Activated naive CD4-positive, alpha-beta T cell treated with anti-CD3 and anti-CD28 coated beads, Interleukin-2, amount 50 U/mL, for 24 hours (primary cell): ENCODE results near the gene VWF.

Experiments
- H3K27ac Mint-ChIP-seq: one replicate; pipeline ENCODE4 v1.8.0; 2021; ENCODE audit warnings: mild to moderate bottlenecking, mixed read lengths
- H3K27me3 Mint-ChIP-seq: one replicate; pipeline ENCODE4 v1.8.0; 2021; ENCODE audit warnings: mixed read lengths
- H3K36me3 Mint-ChIP-seq: one replicate; pipeline ENCODE4 v1.8.0; 2021; ENCODE audit warnings: mixed read lengths
- H3K4me1 Mint-ChIP-seq: one replicate; pipeline ENCODE4 v1.8.0; 2021; ENCODE audit warnings: mixed read lengths
- H3K4me3 Mint-ChIP-seq: one replicate; pipeline ENCODE4 v1.8.0; 2021; ENCODE audit warnings: mild to moderate bottlenecking, mixed read lengths
- H3K9me3 Mint-ChIP-seq: one replicate; pipeline ENCODE4 v1.8.0; 2021; ENCODE audit warnings: mixed read lengths

The VWF gene

GRCh38 chr12:6047249-6048237 lies 76.9 kb downstream of the VWF start:
- Mint-ChIP-seq H3K27me3 (no peaks in the 10 kb centered on the region), H3K4me1 (no peaks in the 10 kb centered on the region), H3K4me3 (no peak overlapping the region), H3K27ac (no peak overlapping the region), H3K36me3 (no peaks in the 10 kb centered on the region), H3K9me3 (no peaks in the 10 kb centered on the region)

DNA sequence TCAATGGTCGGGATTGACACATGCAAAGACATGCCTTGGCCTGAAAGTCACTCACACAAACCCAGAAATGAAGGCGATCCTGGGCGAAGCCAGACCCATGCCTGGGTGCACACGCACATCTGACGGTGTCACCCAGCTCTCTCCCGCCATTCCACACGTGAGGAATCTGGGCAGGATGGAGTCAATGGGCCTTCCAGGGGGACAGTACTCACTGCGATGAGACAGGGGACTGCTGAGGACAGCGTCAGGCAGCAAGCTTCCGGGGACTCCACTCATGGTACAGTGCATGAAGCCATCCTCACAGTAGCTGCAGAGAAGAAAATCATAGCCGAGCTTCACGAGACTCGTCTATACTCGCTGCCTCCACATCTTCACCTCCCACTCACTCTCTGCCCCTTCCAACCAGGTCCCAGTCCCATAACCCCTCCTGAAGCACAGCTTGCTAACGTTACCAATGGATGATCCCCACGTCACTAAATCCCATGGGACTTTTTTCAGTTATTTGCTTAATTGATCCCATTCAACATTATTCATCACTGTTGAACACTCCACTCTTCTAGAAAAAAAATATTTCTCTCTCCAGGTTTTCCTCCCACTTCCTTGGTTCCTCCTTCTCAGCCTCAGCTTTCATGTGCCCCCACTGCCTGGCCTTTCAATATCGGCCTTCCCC lies 77.8 kb downstream of the VWF start:
- Mint-ChIP-seq H3K9me3 (no peaks in the 10 kb centered on the region), H3K27ac (no peak overlapping the region), H3K4me1 (no peaks in the 10 kb centered on the region), H3K27me3 (no peaks in the 10 kb centered on the region), H3K4me3 (no peak overlapping the region), H3K36me3 (no peaks in the 10 kb centered on the region)

- H3K9me3 Mint-ChIP-seq = no peaks in the 10 kb centered on the region
- H3K36me3 Mint-ChIP-seq = no peaks in the 10 kb centered on the region
- H3K4me3 Mint-ChIP-seq = no peak overlapping the region
Observed at GRCh38 chr12:6045438-6045837, 79.0 kb downstream of the VWF start.

DNA sequence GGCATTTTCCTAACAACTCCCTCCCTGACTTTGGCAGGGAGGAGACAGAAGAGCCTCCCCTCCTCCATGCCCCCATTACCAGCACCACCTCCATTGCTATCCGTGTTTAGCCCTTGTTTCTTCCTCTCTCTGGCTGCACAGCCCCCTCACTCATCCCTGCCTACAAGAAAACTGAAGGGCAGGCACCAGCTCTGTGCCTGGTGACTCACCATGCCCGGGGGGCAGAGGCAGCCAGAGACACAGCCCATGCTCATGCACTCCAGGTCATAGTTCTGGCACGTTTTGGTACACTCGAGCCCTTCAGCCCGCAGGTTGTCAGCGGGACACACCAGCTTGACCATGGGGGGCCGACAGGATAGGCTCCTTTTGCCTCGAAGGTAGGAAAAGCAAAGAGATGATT lies 80.4 kb downstream of the VWF start:
- Mint-ChIP-seq H3K9me3 (no peaks in the 10 kb centered on the region), H3K4me1 (no peaks in the 10 kb centered on the region), H3K27ac (no peak overlapping the region), H3K36me3 (no peaks in the 10 kb centered on the region), H3K4me3 (no peak overlapping the region), H3K27me3 (no peaks in the 10 kb centered on the region)

More at GRCh38 chr12:6045438-6045837, 79.0 kb downstream of the VWF start:
- Mint-ChIP-seq H3K4me1 (no peaks in the 10 kb centered on the region), H3K27me3 (no peaks in the 10 kb centered on the region), H3K27ac (no peak overlapping the region)

GRCh38 chr12:6042446-6042845 lies 82.0 kb downstream of the VWF start:
- Mint-ChIP-seq H3K36me3 (no peaks in the 10 kb centered on the region), H3K4me1 (no peaks in the 10 kb centered on the region), H3K4me3 (no peak overlapping the region), H3K9me3 (no peaks in the 10 kb centered on the region), H3K27me3 (no peaks in the 10 kb centered on the region), H3K27ac (no peak overlapping the region)

GRCh38 chr12:6041891-6042290 lies 82.6 kb downstream of the VWF start:
- Mint-ChIP-seq H3K27me3 (no peaks in the 10 kb centered on the region), H3K9me3 (no peaks in the 10 kb centered on the region), H3K27ac (no peak overlapping the region), H3K36me3 (no peaks in the 10 kb centered on the region), H3K4me3 (no peak overlapping the region), H3K4me1 (no peaks in the 10 kb centered on the region)

DNA sequence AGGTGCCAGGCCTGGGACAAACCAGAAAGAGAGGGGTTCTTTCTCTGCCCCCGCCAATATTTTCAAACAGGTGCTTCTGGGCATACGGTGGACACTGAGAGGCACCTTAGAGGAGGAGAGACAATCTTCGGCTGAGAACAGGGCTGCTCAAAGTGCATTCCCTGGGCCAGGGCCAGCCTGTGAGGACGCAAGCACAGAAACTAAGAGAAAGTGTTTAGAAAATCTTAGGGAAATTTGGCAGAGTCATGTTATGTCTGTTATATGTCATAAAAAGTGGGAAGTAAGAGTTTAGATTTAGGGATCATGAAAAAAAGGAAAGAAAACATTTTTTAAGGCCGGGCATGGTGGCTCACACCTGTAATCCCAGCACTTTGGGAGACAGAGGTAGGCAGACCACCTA lies 83.7 kb downstream of the VWF start:
- Mint-ChIP-seq H3K4me3 (no peak overlapping the region), H3K27ac (no peak overlapping the region), H3K36me3 (no peaks in the 10 kb centered on the region), H3K9me3 (no peaks in the 10 kb centered on the region), H3K4me1 (no peaks in the 10 kb centered on the region), H3K27me3 (no peaks in the 10 kb centered on the region)

GRCh38 chr12:6039894-6040601 lies 84.4 kb downstream of the VWF start:
- no peaks in the 10 kb centered on the region for H3K9me3 Mint-ChIP-seq
- H3K27me3 Mint-ChIP-seq = no peaks in the 10 kb centered on the region

DNA sequence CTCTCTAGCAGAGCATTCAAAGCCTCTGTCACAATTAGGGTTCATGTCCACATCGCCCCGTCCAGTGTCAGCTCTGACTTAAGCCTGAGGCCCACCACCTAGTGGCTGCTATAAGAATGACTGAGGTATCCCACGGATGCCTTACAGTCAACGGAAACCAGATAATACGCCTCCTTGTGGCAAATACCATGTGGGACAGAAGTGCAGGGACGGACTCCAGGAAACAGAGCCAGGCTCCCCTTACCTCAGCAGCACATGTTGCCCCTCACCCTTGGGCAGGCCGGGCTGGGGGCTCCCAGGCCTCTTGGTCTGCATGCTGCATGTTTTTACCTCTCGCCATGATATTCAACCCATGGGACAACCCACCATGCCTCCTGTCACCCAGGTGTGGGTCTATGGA lies 86.3 kb downstream of the VWF start:
- H3K27me3 Mint-ChIP-seq = no peaks in the 10 kb centered on the region
- no peaks in the 10 kb centered on the region for H3K9me3 Mint-ChIP-seq
- no peaks in the 10 kb centered on the region for H3K4me1 Mint-ChIP-seq
- no peak overlapping the region for H3K27ac Mint-ChIP-seq
- H3K4me3 Mint-ChIP-seq = no peak overlapping the region
- H3K36me3 Mint-ChIP-seq = no peaks in the 10 kb centered on the region

More at GRCh38 chr12:6039894-6040601, 84.4 kb downstream of the VWF start:
- Mint-ChIP-seq H3K36me3 (no peaks in the 10 kb centered on the region), H3K4me3 (no peak overlapping the region), H3K27ac (no peak overlapping the region), H3K4me1 (no peaks in the 10 kb centered on the region)

- Mint-ChIP-seq H3K4me3 (no peak overlapping the region), H3K27ac (no peak overlapping the region), H3K9me3 (no peaks in the 10 kb centered on the region), H3K36me3 (no peaks in the 10 kb centered on the region), H3K4me1 (no peaks in the 10 kb centered on the region), H3K27me3 (no peaks in the 10 kb centered on the region)
Observed at GRCh38 chr12:6037459-6037858, 87.0 kb downstream of the VWF start.

- H3K4me1 Mint-ChIP-seq = no peaks in the 10 kb centered on the region
- H3K4me3 Mint-ChIP-seq = no peak overlapping the region
- no peaks in the 10 kb centered on the region for H3K36me3 Mint-ChIP-seq
- H3K9me3 Mint-ChIP-seq = no peaks in the 10 kb centered on the region
- no peaks in the 10 kb centered on the region for H3K27me3 Mint-ChIP-seq
- H3K27ac Mint-ChIP-seq = no peak overlapping the region
Observed at GRCh38 chr12:6036509-6036908, 88.0 kb downstream of the VWF start.

DNA sequence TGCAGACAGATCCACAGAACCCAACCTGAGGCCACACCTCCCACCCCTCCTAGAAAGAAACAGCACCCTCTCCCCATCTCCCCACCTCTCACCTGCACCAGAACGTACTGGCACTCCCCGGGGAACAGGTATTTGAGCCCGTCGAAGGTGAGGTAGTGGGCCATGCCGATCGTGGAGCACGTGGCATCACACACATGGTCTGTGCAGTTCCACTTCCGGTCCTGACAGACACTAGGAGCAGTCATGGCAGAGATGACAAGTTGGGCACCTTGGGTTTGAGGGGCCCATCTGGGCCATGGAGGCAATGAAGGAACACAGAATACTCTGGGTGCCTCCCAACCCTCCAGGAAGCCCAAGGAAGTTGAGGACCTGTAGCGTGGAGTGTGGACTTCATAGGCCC lies 89.9 kb downstream of the VWF start:
- Mint-ChIP-seq H3K4me1 (no peaks in the 10 kb centered on the region), H3K27me3 (no peaks in the 10 kb centered on the region), H3K36me3 (no peaks in the 10 kb centered on the region), H3K9me3 (no peaks in the 10 kb centered on the region), H3K4me3 (no peak overlapping the region), H3K27ac (no peak overlapping the region)

GRCh38 chr12:6033546-6033945 lies 90.9 kb downstream of the VWF start:
- H3K27ac Mint-ChIP-seq = no peak overlapping the region
- no peaks in the 10 kb centered on the region for H3K9me3 Mint-ChIP-seq
- H3K4me3 Mint-ChIP-seq = no peak overlapping the region
- H3K27me3 Mint-ChIP-seq = no peaks in the 10 kb centered on the region
- H3K36me3 Mint-ChIP-seq = no peaks in the 10 kb centered on the region
- no peaks in the 10 kb centered on the region for H3K4me1 Mint-ChIP-seq

- Mint-ChIP-seq H3K4me1 (no peaks in the 10 kb centered on the region), H3K36me3 (no peaks in the 10 kb centered on the region), H3K27ac (no peak overlapping the region), H3K9me3 (no peaks in the 10 kb centered on the region), H3K27me3 (no peaks in the 10 kb centered on the region), H3K4me3 (no peak overlapping the region)
Observed at GRCh38 chr12:6032726-6033125, 91.7 kb downstream of the VWF start.

GRCh38 chr12:6031001-6031400 lies 93.5 kb downstream of the VWF start:
- Mint-ChIP-seq H3K36me3 (no peaks in the 10 kb centered on the region), H3K4me3 (no peak overlapping the region), H3K27me3 (no peaks in the 10 kb centered on the region), H3K4me1 (no peaks in the 10 kb centered on the region), H3K9me3 (no peaks in the 10 kb centered on the region), H3K27ac (no peak overlapping the region)

- Mint-ChIP-seq H3K9me3 (no peaks in the 10 kb centered on the region), H3K36me3 (no peaks in the 10 kb centered on the region), H3K4me1 (no peaks in the 10 kb centered on the region), H3K4me3 (no peak overlapping the region), H3K27me3 (no peaks in the 10 kb centered on the region), H3K27ac (no peak overlapping the region)
Observed at GRCh38 chr12:6030081-6030480, 94.4 kb downstream of the VWF start.
